HG03108 (cell line): ENCODE results near the gene HOTAIR.
A peak's percentile ranks its signal among the peaks of the same experiment; 100 is the strongest.

Experiments
- ATAC-seq: cut with Tn5 transposase; IDR thresholded peaks from one replicate; pipeline ENCODE4 v1.9.1; 2021; ENCODE audit warnings: moderate library complexity; ENCODE audit not compliant: unreplicated experiment

The HOTAIR gene

DNA sequence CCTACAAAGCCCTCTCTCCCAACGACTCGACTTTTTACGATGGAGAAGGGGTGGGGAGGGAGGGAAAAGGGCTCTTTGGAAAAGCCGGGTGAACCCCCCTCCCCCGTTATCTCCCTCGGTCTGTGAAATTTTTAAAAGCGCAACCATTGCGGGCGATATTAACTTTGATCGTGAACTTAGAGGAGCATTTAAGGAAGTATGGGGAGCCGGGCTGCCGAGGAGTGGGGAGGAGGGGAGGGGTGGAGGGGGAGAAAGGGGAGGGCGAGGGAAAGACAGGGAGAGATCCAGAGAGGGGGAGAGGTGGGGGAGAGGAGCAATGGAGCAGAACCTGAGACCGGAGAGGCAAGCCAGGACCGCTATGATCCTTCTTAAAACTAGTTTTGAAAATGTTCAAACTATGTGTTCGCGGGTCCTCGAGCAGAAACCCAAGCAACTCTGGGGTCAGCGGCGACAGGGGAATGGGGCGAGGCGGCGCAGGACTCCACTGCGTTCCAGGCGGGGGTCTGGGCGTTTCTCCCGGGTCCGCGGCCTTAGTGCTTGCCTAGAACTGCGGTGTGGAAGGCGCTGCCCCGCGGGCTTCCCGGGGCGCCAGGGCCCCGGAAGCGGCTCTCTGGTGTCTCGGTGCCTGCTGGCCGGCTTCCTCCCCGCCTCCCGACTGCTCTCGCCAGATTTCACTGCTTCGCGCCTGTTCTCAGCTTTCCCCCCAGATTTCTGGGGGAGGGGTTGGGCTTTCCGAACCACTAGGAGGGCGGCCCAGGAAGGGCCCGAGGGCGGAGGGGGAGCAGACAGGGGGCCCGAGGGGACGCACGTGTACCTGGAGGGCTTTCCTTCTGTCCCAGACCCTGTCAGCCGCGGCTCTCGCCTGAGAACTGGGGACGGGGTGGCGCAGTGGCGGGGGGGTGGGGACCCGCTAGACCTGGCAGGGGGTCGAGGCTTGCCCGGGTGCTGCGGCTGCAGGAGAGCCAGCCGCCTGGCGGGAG, at the start of gene HOTAIR:
HOTAIR (minus strand) TSS at position 871 of the 980 bp plus-strand sequence.
- ATAC-seq = no peak

DNA sequence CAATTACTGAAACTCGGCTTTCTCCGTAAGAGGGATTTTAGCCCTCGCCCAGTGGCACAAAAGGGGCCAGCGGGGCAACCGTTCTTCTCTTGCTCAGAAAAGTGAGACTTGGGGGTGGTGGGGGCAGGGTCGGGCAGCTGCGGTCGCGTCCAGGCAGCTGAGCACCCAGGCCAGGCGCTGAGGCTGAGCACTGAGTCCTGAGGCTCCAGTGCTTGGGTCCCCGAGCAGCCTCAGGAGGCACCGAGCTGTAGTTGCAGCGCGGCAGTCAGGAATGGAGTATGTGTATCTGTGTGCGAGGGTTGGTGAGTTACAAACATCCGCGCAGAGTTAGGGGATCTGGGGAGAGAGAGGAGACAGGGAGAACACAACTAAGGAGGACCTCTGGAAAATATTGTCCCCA, 49.4 kb upstream of the HOTAIR start:
- ATAC-seq = no peak

DNA sequence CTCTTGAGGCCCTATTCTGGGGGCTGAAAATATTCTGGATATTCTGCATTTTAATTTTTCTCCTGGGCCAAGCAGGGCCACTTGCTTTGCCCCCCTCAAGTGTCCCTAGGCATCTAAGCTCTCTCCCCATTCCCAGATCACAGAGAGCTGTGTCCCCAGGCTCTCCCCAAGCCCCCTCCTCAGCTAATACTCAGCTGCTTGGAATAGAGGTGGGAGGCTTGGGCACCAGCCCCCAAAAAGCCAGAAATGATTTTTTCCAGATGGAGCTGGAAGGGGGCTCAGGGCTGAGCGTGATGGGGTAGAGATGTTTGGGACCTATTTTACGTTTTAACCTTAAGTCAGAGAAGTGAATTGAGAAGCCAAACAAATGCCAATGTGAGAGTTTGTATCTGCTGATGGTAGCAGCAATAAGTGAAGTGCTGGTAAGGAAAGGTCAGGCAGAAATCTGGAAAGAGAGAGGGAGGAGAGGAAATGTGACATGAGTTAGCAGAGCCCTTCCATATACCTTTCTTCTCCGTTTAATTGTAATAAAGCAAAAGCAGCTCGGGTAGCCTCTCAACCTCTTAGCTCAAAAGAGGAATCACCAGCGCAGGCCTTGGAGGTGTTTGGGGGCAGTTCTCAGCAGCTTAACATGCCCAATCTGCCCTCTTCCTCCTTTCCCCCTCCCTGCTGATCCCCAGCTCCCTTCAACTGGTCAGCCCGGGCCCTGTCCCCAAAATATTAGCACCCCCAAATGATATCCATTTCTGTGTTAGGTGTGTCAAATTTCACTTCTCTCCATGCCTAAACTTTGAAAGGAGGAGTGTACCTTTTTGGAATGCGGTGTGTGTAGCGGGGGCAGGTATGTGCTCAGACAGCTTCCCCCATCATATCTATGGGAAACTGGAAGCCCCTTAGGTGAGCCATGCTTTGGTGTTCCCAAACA, 48.5 kb upstream of the HOTAIR start:
- no peak for ATAC-seq

DNA sequence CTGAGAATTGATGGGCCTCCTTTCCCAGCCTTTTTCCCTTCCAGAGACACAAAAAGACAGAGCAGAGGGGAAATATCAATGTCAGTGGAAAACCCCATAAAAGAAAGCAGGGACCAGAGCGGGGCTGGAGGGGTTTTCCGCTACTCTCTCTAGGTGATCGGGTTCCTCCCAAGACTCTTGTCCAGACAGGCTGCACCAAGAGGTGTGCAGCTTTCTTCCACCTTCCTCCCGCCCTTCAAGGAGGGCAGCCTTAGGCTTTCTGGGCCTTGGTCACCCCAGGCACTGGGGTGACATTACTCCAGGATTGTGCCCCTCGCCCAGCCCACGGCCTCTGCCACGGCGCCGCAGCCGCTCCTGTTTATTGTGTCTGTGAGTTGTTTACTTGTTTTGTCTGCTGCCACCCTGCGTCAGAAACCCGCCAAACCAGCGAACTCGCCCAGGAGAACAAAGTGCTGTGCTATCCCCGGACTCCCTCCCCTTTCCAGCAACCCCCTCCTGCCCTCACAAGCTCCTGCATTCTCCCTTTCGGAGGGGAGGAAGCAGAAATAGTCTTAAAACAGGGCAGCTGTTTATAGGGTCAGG, 46.8 kb upstream of the HOTAIR start:
- ATAC-seq = no peak

DNA sequence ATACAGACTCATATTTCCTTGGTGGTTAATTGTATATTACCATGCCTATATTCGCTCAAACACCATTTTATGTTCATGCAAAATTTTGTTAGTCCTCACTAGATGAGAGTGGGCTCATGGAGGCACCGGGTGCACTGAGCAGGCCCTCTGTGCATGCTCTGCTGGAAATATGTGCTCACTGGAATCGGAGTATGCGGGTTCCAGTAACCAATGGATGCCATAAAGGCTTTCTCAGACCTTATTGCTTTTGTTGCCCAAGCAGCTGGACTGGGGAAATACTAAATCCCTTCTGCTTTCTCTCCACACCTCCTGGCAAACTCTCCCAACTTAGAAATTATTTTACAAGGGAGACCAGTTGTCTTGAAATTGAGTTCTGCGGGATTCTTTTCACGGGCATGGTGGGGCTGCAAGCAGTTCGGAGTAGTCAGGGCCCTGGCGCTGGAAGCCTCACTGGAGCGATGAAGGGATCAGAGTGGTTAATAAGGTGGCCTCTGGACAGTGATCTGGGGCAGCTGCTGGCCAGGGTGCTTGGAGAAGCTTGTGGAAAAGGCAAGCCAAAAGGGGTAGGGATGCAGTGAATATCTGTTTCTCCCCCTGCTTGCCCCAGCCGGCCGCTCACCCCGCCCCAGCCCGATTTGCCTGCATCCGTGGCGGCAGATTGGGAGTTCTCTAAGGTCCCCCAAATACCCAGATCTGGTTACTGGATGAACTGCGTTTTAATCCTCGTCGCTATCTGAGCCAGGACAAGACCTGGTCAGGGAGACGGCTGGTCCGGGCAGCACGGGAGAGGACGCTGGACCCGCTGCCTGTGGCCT, 46.0 kb upstream of the HOTAIR start:
- ATAC-seq = no peak

DNA sequence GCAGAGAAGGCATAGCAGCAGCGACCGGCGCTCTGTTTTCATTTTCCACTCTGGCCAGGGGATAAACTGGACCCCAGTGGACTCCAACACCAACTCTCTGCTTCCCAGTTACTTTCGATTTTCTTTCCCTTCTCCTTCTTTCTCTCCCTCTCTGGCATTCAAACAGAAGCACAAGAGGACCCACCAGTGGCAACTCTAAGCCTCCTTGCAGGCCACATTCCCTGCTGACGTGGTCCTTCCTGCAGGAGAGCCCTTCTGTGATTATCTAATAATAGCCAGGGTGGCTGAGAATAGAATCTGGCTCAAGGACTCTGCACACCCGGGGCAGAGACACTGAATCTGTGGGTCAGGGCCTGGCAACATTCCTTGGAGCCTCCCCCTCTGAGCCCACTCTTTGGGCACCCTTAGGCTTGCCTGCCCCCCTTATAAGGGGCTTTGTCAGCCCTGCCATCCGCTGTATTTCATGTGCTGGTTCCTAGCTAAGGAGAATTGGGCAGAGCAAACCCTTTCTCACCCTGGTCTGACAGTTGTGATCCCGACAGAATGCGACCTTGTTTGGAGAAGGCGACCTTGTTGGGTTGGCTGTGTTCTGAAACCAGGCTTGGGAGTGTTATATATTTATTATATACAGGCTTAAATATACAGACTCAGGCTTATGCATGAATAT, 45.3 kb upstream of the HOTAIR start:
- ATAC-seq = no peak

DNA sequence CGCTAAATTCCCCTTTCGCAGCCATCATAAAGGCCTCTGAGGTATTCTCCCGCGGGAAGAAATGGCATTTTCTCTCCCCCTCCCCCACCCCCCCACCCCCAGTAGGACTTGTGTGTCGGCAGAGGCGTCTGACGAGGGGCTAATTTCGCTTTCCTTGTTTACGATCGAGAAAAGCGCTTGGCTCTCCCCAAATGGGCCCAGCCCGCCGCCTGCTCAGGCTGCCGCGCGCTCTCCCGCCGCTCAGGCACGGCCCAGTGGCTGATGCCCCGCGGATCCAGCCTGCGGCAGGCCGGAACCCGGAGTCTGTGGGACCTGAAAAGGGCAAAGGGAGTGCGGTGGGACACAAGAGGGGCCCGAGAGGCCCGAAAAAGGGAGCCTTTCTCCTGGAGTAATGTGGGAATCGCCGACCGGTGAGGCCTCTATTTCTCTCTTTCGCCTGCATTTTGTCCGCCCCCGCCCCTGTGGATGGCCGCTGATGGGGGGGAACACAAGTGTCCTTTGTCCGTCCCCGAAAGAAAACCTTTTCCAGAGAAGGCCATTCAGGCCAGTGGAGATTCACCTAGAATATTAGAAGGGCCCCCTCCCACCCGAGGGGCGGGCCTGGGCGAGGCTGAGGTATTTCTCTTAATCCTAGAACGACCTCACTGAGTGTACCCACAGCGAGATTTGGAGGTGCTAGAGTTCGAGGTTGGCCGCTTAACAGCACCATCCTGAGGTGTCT, 44.5 kb upstream of the HOTAIR start:
- no peak for ATAC-seq

DNA sequence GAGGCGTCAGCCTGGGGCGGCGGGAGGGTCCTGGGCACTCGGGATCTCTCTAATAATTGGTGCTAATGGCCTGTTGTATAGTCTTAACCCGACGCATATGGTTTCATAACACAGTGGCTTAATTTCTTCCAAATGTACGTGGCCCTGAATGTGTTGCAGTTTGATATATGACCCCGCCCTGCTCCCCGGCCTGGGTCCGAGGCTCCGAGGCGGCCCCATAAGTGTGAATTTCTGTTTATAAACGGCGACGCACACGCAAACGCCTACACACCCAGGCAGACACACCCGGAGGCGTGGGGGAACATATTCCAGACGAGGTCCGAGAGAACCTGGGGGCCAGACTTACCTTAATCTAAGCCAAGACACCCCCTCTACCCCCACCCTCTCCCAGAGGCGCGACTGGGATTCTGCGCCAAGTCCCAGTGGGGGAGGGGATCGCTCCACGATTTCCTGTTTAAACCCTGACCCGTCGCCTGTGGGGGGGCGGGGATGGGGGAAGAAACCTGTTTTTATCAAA, 43.8 kb upstream of the HOTAIR start:
- no peak for ATAC-seq

DNA sequence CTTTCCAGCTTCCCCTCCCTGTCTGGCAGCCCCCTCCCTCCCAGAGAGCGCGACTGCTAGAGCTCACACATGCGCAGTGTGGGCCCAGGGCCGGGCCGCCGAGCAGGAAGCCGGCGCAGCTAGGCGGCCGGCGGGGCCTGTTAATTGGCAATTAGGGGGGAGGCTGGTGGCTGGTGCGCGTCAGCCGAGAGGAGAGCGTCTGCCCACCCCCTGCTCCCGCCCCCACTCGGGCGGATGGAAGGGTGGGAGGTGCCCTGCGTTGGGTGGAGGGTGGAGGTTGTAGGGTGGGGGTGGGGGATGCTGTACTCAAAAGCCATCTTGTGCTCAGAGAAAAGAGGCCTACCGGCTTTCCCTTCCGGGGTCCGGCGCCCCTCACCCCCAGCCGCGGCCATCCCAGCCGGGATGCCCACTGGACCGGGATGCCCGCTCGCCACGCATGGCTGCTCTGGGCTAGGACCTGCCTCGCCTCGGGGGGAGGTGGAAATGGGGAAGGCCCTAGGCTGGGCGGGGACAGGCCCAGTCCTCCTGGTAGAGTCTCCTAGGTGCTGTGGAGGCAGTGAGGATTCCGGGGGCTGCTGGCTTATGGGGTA, 43.2 kb upstream of the HOTAIR start:
- peak; percentile 74 for ATAC-seq

DNA sequence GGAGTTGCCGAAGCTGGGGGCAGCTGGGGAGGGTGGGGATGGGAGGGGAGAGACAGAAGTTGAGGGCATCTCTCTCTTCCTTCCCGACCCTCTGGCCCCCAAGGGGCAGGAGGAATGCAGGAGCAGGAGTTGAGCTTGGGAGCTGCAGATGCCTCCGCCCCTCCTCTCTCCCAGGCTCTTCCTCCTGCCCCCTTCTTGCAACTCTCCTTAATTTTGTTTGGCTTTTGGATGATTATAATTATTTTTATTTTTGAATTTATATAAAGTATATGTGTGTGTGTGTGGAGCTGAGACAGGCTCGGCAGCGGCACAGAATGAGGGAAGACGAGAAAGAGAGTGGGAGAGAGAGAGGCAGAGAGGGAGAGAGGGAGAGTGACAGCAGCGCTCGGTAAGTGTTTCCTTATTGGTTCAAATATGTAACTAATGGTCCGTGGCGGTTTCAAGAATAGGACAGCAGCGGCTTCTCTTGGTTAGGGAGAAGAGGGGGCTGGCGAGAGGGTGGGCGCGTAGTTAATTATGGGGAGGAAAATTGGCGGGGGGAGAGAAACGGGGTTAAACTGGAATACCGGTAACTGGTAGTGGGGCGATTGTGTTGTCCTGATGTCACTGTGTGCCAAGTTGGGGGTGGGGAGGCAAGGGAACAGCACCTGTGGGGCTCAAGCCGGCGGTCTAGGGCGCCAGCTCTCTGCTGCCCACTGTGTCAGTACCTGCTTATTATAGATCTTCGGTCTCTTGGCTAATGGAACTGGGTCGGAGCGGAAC, 42.5 kb upstream of the HOTAIR start:
- peak; percentile 26 for ATAC-seq

DNA sequence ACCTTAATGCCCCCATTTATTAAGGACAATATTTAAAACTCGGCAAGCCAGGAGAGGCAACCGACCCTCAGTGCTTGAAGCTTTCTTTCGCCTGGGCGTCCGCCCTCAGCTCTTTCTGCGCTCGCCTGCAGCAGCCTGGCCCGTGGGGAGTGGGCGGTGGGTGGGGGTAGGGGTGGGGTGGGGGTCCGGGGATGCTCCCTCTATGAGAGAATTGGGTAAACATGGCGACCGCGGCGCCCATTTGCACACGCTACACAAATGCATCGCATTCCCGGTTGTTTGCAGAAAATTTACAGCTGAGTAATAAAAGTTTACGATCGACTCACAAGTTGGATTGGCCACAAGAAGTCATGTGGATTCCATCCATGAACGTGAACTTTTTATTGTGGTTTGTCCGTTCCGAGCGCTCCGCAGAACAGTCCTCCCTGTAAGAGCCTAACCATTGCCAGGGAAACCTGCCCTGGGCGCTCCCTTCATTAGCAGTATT, 41.8 kb upstream of the HOTAIR start:
- no peak for ATAC-seq

DNA sequence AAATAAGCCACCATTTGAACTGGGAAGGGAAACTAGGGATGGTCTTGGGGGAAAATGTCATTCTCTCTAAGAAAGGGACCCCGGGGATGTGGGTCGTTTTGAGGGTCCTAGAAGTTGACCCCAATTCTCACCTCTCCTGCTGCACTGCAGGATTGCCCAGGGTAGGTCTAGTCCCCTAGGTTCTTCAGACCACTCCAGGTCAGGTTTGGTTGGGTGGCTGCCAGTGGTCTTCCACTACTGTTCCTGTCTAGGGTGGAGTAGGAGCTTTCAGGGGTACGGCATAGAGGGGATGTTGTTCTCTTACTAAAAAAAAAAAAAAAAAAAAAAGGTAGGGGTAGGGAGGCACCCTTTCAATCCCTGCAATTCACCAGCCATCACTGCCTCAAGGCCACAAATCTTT, 41.3 kb upstream of the HOTAIR start:
- ATAC-seq = no peak

DNA sequence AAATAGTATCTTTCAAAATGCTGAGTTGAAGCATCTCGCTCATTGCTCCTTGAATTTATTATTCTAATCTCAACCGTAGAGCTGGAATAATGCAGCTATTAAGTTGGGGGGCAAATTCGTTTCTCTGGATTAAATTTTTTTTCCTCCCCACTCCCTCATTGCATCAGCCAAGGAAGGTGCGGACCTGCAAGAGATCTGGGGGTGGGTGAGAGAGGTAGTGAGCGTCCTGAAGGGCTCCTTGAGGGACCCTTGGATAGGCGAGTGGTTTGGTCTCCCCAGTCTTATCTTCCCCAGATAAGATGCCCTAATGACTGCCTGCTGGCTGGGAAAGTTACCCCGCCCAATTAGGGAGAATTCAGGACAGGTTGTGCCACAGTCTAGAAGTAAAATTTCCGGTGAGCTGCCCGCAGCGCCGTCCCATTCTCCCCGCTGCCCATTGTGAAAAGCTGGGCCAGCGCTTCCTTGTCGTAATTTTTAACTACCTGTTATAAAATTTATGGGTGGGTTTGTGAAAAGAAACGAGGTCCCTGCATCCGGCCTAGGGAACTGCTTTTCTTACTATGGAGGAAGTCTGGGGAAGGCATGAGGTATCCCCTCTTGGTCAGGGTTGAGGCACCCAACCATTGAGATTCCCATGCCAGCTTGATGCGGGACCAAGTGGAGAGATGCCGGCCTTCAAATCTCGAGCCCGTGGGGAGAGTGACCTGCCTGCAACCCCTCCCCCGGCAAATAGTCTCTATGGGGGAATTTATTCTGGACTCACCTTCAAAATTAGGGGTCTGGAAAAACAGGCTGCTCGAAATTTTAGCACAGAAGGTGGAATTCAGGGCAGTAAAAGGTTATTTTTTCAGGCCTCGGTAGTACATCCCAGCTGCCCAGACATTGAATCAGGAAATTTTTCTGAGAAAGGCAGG, 40.5 kb upstream of the HOTAIR start:
- ATAC-seq = no peak

DNA sequence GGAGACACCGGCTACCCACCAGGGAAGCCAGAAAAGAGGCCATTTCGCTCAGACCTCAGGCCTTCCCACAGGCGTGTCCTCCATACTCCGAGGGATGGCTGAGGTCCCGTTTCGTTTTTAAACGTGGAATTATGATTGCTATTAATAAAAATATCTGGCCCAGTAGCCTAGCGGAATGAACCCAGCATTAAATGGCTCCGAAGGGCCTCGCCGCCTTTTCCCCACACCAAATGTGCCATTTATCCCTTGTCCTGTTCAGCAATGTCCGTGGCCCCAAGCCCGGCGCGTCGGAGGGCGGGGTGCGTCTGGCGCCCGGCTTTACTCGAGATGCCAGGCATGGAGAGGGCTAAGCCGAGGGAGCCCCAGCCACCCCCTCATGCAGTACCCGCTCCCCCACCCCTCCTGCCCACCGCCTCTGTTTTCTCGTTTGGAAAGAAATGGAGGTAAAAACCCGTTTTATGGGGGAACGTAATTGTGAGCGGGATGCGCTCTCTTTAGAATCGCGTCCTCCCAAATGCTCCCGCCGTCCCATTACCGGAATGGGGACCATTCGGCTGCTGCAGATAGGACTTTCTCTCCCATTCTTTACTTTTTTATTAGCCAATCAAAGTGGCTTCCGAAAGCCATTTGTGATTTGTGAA, 39.7 kb upstream of the HOTAIR start:
- no peak for ATAC-seq

DNA sequence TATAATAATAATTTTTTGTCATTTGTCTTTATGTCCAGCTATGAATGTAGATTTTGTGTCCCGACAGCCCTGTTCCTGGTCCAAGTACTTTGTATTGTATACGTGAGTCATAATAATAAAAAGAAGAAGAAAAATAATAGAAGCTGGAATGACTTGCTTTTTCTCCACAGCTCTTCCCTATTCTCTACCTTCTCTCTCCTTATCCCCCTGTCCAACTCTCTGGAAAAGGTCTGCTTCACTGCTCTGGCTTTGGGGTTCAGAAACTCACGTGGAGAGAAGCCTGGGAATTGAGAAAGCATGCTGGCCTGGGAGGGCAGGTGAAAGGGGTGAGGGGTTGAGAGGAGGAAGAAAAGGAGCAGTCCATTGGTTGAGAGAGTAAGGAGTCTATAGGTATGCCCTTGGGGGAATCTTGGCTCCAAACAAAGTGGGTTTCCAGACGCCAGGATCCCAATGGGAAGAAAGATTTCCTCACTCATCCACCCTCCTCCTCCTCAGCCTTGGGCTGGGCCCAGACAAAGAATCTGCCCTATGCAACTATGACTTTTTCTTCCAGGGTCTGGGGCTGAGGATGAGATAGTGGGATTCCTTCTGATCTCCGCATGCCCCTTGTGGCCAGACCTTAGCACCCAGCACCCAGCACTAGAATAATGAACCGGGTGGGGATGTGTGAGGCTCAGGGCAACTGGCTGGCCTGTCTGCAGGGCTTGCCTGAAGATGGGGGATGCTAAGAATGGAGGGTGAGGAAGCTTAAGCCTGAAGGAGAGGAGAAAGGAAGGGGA, 38.1 kb upstream of the HOTAIR start:
- no peak for ATAC-seq
